WTC11 (cell line): ENCODE measurements around the gene GNA12. TPM values are rescaled to one million over a fixed set of nuclear protein-coding genes. Genes with fewer than 3 reads are reported as not detected.

Experiments used
- ATAC-seq: fragments of 200-7000 bp; cut with Tn5 transposase; 2 replicates; pipeline ENCODE4 v1.10.0; 2021; ENCODE audit warnings: mild to moderate bottlenecking, moderate library complexity
- CTCF ChIA-PET: fragments of 300-600 bp; sonication (Branson Sonifier 250); formaldehyde crosslinking; loops from one replicate; lab custom pipeline; 2021; ENCODE audit warnings: antibody characterized with exemption; lab: Charles Lee
- POLR2A ChIA-PET: fragments of 350-600 bp; sonication (Branson Sonifier 250); formaldehyde crosslinking; loops from one replicate; lab custom pipeline; 2021; ENCODE audit warnings: antibody characterized with exemption; lab: Charles Lee
- DNase-seq: peaks from one replicate; pipeline ENCODE4 v3.0.0; 2021; ENCODE audit warnings: low spot score
- H3K27ac Mint-ChIP-seq: 2 replicates; pipeline ENCODE4 v1.8.0; 2021; ENCODE audit warnings: mixed read lengths
- H3K27me3 Mint-ChIP-seq: 2 replicates; pipeline ENCODE4 v1.8.0; 2021; ENCODE audit warnings: low read depth, mild to moderate bottlenecking, moderate library complexity, mixed read lengths
- H3K36me3 Mint-ChIP-seq: 2 replicates; pipeline ENCODE4 v1.8.0; 2021; ENCODE audit warnings: mixed read lengths
- H3K4me1 Mint-ChIP-seq: 2 replicates; pipeline ENCODE4 v1.8.0; 2022; ENCODE audit warnings: mixed read lengths
- H3K4me3 Mint-ChIP-seq: 2 replicates; pipeline ENCODE4 v1.8.0; 2021; ENCODE audit warnings: mild to moderate bottlenecking, moderate library complexity, mixed read lengths
- H3K9me3 Mint-ChIP-seq: 2 replicates; pipeline ENCODE4 v1.8.0; 2021; ENCODE audit warnings: mixed read lengths
- CBFB ChIP-seq: sonication (generic); formaldehyde crosslinking; IDR thresholded peaks from 2 replicates; pipeline ENCODE4 v1.8.1; 2022; ENCODE audit warnings: mild to moderate bottlenecking, low read depth, missing genetic modification reagents
- ESRRA ChIP-seq: sonication (generic); formaldehyde crosslinking; IDR thresholded peaks from 2 replicates; pipeline ENCODE4 v1.8.1; 2022; ENCODE audit warnings: mild to moderate bottlenecking, missing genetic modification reagents, borderline replicate concordance
- ETV6 ChIP-seq: sonication (generic); formaldehyde crosslinking; IDR thresholded peaks from 2 replicates; pipeline ENCODE4 v1.8.1; 2022; ENCODE audit warnings: mild to moderate bottlenecking, missing genetic modification reagents
- FOXJ3 ChIP-seq: sonication (generic); formaldehyde crosslinking; IDR thresholded peaks from 2 replicates; pipeline ENCODE4 v1.9.0; 2021; ENCODE audit warnings: missing genetic modification reagents, mild to moderate bottlenecking, borderline replicate concordance
- FOXK1 ChIP-seq: sonication (generic); formaldehyde crosslinking; IDR thresholded peaks from 2 replicates; pipeline ENCODE4 v1.8.0; 2022; ENCODE audit warnings: mild to moderate bottlenecking, moderate library complexity, missing genetic modification reagents
- GRHL2 ChIP-seq: fragments of 250-450 bp; sonication (Bioruptor Pico); IDR thresholded peaks from 2 replicates; pipeline ENCODE4 v1.8.0; 2022; ENCODE audit warnings: mild to moderate bottlenecking, moderate library complexity; ENCODE audit not compliant: insufficient replicate concordance, severe bottlenecking
- JAZF1 ChIP-seq: fragments of 250-450 bp; sonication (Bioruptor Pico); IDR thresholded peaks from 2 replicates; pipeline ENCODE4 v1.9.0; 2021; ENCODE audit warnings: moderate library complexity, mild to moderate bottlenecking, inconsistent platforms
- JUN ChIP-seq: sonication (generic); formaldehyde crosslinking; IDR thresholded peaks from 2 replicates; pipeline ENCODE4 v1.8.0; 2023; ENCODE audit warnings: mild to moderate bottlenecking, missing genetic modification reagents
- MXD4 ChIP-seq: fragments of 250-450 bp; sonication (Bioruptor Pico); IDR thresholded peaks from 2 replicates; pipeline ENCODE4 v1.8.0; 2021; ENCODE audit warnings: mild to moderate bottlenecking, moderate library complexity, borderline replicate concordance
- NFE2L1 ChIP-seq: sonication (generic); formaldehyde crosslinking; IDR thresholded peaks from 2 replicates; pipeline ENCODE4 v1.8.1; 2023; ENCODE audit warnings: missing genetic modification reagents
- NR2C2 ChIP-seq: sonication (generic); formaldehyde crosslinking; IDR thresholded peaks from 2 replicates; pipeline ENCODE4 v1.8.0; 2022; ENCODE audit warnings: mild to moderate bottlenecking, missing genetic modification reagents
- NR3C1 ChIP-seq: sonication (generic); formaldehyde crosslinking; conservative IDR thresholded peaks from 2 replicates; pipeline ENCODE4 v1.8.1; 2023; ENCODE audit warnings: low read depth, mild to moderate bottlenecking, missing genetic modification reagents
- OVOL2 ChIP-seq: fragments of 250-450 bp; sonication (Bioruptor Pico); IDR thresholded peaks from 2 replicates; pipeline ENCODE4 v1.9.0; 2021; ENCODE audit warnings: mild to moderate bottlenecking, borderline replicate concordance
- SMAD3 ChIP-seq: sonication (generic); formaldehyde crosslinking; IDR thresholded peaks from 2 replicates; pipeline ENCODE4 v1.8.0; 2022; ENCODE audit warnings: missing genetic modification reagents, mild to moderate bottlenecking, borderline replicate concordance
- TCF7 ChIP-seq: sonication (generic); formaldehyde crosslinking; IDR thresholded peaks from 2 replicates; pipeline ENCODE4 v1.8.0; 2022; ENCODE audit warnings: mild to moderate bottlenecking, low read depth, missing genetic modification reagents, moderate library complexity
- TEAD4 ChIP-seq: sonication (generic); formaldehyde crosslinking; IDR thresholded peaks from 2 replicates; pipeline ENCODE4 v1.8.0; 2022; ENCODE audit warnings: mild to moderate bottlenecking, missing genetic modification reagents
- TP53 ChIP-seq: sonication (generic); formaldehyde crosslinking; IDR thresholded peaks from 2 replicates; pipeline ENCODE4 v1.8.1; 2023; ENCODE audit warnings: mild to moderate bottlenecking, missing genetic modification reagents
- ZBTB21 ChIP-seq: sonication (generic); formaldehyde crosslinking; IDR thresholded peaks from 2 replicates; pipeline ENCODE4 v1.8.1; 2023; ENCODE audit warnings: mild to moderate bottlenecking, missing genetic modification reagents, borderline replicate concordance
- ZMAT4 ChIP-seq: fragments of 250-450 bp; sonication (Bioruptor Pico); IDR thresholded peaks from 2 replicates; pipeline ENCODE4 v1.9.0; 2021; ENCODE audit warnings: mild to moderate bottlenecking
- ZNF138 ChIP-seq: sonication (generic); formaldehyde crosslinking; conservative IDR thresholded peaks from 2 replicates; pipeline ENCODE4 v1.8.1; 2022; ENCODE audit warnings: mild to moderate bottlenecking, moderate library complexity, missing genetic modification reagents
- ZNF232 ChIP-seq: sonication (generic); formaldehyde crosslinking; IDR thresholded peaks from 2 replicates; pipeline ENCODE4 v1.8.0; 2022; ENCODE audit warnings: mild to moderate bottlenecking, missing genetic modification reagents
- ZNF423 ChIP-seq: fragments of 250-450 bp; sonication (Bioruptor Pico); IDR thresholded peaks from 2 replicates; pipeline ENCODE4 v2.1.2; 2022; ENCODE audit warnings: mild to moderate bottlenecking, moderate library complexity
- ZNF671 ChIP-seq: fragments of 250-450 bp; sonication (Bioruptor Pico); IDR thresholded peaks from 2 replicates; pipeline ENCODE4 v1.8.0; 2021; ENCODE audit warnings: mild to moderate bottlenecking
- ZSCAN18 ChIP-seq: fragments of 250-450 bp; sonication (Bioruptor Pico); IDR thresholded peaks from 2 replicates; pipeline ENCODE4 v2.1.2; 2022; ENCODE audit warnings: mild to moderate bottlenecking, moderate library complexity
- total RNA-seq: library from RNA; stranded (reverse); gene quantifications from 3 replicates; pipeline ENCODE4 v1.2.3, GENCODE V29; 2021
- TF ChIP-seq, protein P1 (sequence below): fragments of 250-450 bp; sonication (Bioruptor Pico); IDR thresholded peaks from 2 replicates; pipeline ENCODE4 v1.9.0; 2021; ENCODE audit warnings: moderate library complexity, mild to moderate bottlenecking, inconsistent platforms, borderline replicate concordance

Gene GNA12
- total RNA-seq, 1 experiment from 2014 or later: 99.6 TPM

DNA sequence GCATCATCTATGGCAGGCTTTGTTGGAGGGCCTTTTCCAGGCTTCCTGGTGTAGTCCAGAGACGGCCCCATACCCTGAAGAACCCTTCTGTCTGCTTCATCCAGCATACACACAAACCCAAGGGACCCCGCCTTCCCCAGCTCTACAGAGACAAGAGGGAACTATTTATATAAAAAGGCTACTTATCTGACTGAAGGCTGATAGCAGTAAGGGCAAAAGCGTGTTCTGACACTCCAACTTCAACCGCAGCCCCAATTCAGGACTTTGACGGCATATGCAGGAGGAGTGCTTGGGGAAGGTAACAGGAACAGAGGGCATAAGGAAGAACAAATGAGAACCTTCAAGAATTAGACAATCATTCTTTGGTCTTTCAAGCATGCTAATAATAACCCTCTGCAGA lies 21.0 kb downstream of the GNA12 start (continued):
- TF ChIP-seq ZSCAN18 (CRISPR knock-in tag) (no peak), ESRRA (CRISPR knock-in tag) (no peak), JAZF1 (no peak), ZBTB21 (no peak), JUN (CRISPR knock-in tag) (no peak), ZNF423 (no peak)

DNA sequence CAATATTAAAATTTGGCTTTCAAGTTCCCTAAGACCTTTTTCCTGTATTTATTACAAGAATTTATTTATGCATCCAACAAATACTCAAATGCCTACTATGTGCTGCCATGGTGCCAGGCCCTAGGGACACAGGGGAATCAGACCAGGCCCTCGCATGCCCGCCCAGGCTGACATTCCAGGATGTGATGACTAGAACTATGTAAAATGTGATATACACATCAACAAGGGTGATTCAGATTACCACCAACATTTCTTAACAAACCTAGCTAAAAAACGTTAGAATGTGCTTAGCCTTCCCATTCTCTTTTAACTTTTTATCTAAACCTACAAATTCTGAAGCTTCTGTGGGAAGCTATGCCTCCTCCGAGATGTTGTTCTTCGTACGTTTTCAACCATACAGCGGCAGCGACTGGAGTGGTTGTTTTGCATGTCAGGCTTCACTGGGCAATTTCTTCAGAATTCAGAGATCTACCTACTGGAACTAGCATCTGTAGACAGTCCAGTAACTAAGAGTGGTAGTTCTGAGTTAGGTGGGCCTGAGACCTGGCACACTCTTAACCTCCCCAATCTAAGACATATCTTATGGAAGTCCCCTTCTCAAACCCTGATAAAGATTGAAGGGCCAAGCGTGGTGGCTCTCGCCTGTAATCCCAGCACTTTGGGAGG lies 22.1 kb downstream of the GNA12 start:
- ATAC-seq: no peak
- CTCF ChIA-PET: interaction anchor here (0.8 to 1.7 kb wide), 3 partner anchors 17 to 61 kb away, joined by 3 to 8 read pairs (median 4); no protein-coding TSS in a partner anchor
- peak overlapping the region; percentile 100 for H3K27ac Mint-ChIP-seq
- POLR2A ChIA-PET: interaction anchor here (1.3 kb wide), 1 partner anchor 10 kb away, joined by 3 read pairs; no protein-coding TSS in a partner anchor
- no peaks in the 10 kb centered on the region for H3K9me3 Mint-ChIP-seq
- H3K4me1 Mint-ChIP-seq: peaks cover 94% of the 10 kb centered on the region
- no peaks in the 10 kb centered on the region for H3K27me3 Mint-ChIP-seq
- no peak for TF ChIP-seq ZNF138 (CRISPR knock-in tag)
- TF ChIP-seq JUN (CRISPR knock-in tag): no peak
- TF ChIP-seq NR3C1 (CRISPR knock-in tag): 0 out of 2 replicates have a peak, but pooled peaks have one; percentile 27
- no peak for TF ChIP-seq ZMAT4 (CRISPR knock-in tag)
- no peak for TF ChIP-seq ZNF232 (CRISPR knock-in tag)
- H3K4me3 Mint-ChIP-seq: peak overlapping the region; percentile 50
- DNase-seq: no peak
- peaks cover under 1% of the 10 kb centered on the region; the same call in 1 of the 2 replicates for H3K36me3 Mint-ChIP-seq

DNA sequence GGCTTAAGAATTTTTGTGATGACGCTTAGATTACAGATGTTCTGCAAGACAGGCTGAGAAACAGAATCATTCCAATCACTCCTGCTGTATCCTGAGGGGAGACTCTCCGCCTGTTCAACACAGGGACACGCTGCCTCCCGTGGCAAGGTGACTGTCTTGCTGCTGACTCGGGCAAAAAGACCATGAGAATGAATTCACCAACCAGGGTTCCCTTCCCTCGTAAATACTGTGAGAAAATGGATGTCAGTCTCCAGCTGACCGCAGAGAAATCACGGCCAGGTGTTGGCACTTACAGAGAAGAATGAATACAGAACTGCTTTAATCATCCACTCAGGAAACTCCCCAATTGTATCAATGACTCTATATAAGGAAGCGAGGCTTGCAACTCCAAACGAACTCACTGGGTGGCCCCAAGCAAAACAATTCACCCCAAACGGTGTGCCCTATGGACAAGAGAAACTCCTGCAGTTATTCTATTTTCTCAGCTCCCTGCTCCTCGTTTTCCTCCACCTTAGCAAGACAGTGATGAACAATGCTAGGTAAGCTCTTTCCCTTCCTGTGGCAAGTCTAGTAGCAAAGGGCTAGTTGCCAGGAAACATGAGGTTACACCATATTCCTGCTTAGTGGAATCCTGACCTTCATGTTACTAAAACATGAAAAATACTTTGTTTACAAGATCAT lies 22.8 kb downstream of the GNA12 start:
- H3K4me3 Mint-ChIP-seq: peak overlapping the region; percentile 50
- H3K9me3 Mint-ChIP-seq: no peaks in the 10 kb centered on the region
- H3K27me3 Mint-ChIP-seq: no peaks in the 10 kb centered on the region
- ATAC-seq (peak; percentile 30), DNase-seq (no peak)
- CTCF ChIA-PET: interaction anchor here (0.6 to 1.7 kb wide), 6 partner anchors 17 to 776 kb away, joined by 3 to 8 read pairs (median 4); no protein-coding TSS in a partner anchor
- peak overlapping the region; percentile 100 for H3K27ac Mint-ChIP-seq
- no peak for TF ChIP-seq TCF7 (CRISPR knock-in tag)
- TF ChIP-seq NFE2L1: no peak
- TF ChIP-seq FOXJ3 (CRISPR knock-in tag): no peak
- TF ChIP-seq ZNF423: peak; percentile 39; the same call in 1 of the 2 replicates
- TF ChIP-seq GRHL2 (CRISPR knock-in tag): no peak
- TF ChIP-seq TP53 (CRISPR knock-in tag): no peak
- TF ChIP-seq NR3C1 (CRISPR knock-in tag): no peak
- no peak for TF ChIP-seq CBFB
- TF ChIP-seq OVOL2 (CRISPR knock-in tag): no peak
- TF ChIP-seq ZNF232 (CRISPR knock-in tag): no peak
- TF ChIP-seq, protein P1, sequence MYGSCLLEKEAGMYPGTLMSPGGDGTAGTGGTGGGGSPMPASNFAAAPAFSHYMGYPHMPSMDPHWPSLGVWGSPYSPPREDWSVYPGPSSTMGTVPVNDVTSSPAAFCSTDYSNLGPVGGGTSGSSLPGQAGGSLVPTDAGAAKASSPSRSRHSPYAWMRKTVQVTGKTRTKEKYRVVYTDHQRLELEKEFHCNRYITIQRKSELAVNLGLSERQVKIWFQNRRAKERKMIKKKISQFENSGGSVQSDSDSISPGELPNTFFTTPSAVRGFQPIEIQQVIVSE (CRISPR knock-in tag): no peak
- no peak for TF ChIP-seq NR2C2 (CRISPR knock-in tag)
- TF ChIP-seq FOXK1 (CRISPR knock-in tag): no peak
- TF ChIP-seq MXD4 (CRISPR knock-in tag): no peak
- no peak for TF ChIP-seq ETV6 (CRISPR knock-in tag)
- TF ChIP-seq SMAD3 (CRISPR knock-in tag): peak; percentile 62; the same call in 1 of the 2 replicates
- TF ChIP-seq ZNF671 (CRISPR knock-in tag): no peak
- TF ChIP-seq TEAD4: no peak
- no peaks in the 10 kb centered on the region for H3K36me3 Mint-ChIP-seq
- POLR2A ChIA-PET: interaction anchor here (0.7 to 1.3 kb wide), 2 partner anchors 10 to 24 kb away, joined by 3 to 4 read pairs; no protein-coding TSS in a partner anchor
- H3K4me1 Mint-ChIP-seq: peaks cover 94% of the 10 kb centered on the region
